ENCODE results near the gene ASB16.
"Not testable (repeated sequence)": the region's sequence is repeated elsewhere in the genome, so short reads cannot be mapped to it uniquely, and the experiment has no call there.

- TF ChIP-seq POLR2A (IDR thresholded peaks at IDR 0.05); CTCF (IDR thresholded peaks at IDR 0.05 in 8 of 11, conservative IDR thresholded peaks at IDR 0.05 in 3 of 11): not testable (repeated sequence)
Measured at GRCh38 chr17:44131372-44131771, 39.1 kb upstream of the ASB16 start.

Data from spleen (tissue), 7 donors.